HG03521 (cell line): ENCODE results near the gene FKBP10.

ENCODE experiments used
- ATAC-seq: cut with Tn5 transposase; IDR thresholded peaks from one replicate; pipeline ENCODE4 v1.9.1; 2021; ENCODE audit warnings: mild to moderate bottlenecking, moderate library complexity; ENCODE audit not compliant: unreplicated experiment

The FKBP10 gene

GRCh38 chr17:41781404-41782110 is 31.2 kb upstream of the FKBP10 start:
- ATAC-seq, result no peak

GRCh38 chr17:41782142-41782541 is 30.7 kb upstream of the FKBP10 start:
- ATAC-seq, result no peak

- no peak for ATAC-seq
Observed at GRCh38 chr17:41784207-41784744, 28.5 kb upstream of the FKBP10 start.

GRCh38 chr17:41785091-41785858 is 27.5 kb upstream of the FKBP10 start:
- no peak for ATAC-seq

- no peak for ATAC-seq
Observed at GRCh38 chr17:41785859-41786226, 27.0 kb upstream of the FKBP10 start.

- peak; percentile 70 for ATAC-seq
Observed at GRCh38 chr17:41786227-41787020, 26.4 kb upstream of the FKBP10 start, which contains the start of gene JUP. TSS of gene JUP (minus strand) at chr17:41786711. CDS start at chr17:41771854, 14,857 bp downstream.

- no peak for ATAC-seq
Observed at GRCh38 chr17:41787021-41787418, 25.8 kb upstream of the FKBP10 start.

- ATAC-seq, result no peak
Observed at GRCh38 chr17:41792845-41793783, 19.7 kb upstream of the FKBP10 start.

GRCh38 chr17:41793784-41794539 is 18.8 kb upstream of the FKBP10 start:
- ATAC-seq, result no peak

GRCh38 chr17:41794540-41794975 is 18.2 kb upstream of the FKBP10 start:
- no peak for ATAC-seq

GRCh38 chr17:41796121-41796895 is 16.5 kb upstream of the FKBP10 start:
- ATAC-seq, result no peak

- ATAC-seq, result no peak
Observed at GRCh38 chr17:41797377-41797776, 15.4 kb upstream of the FKBP10 start.

- no peak for ATAC-seq
Observed at GRCh38 chr17:41799366-41799765, 13.4 kb upstream of the FKBP10 start.

GRCh38 chr17:41800601-41801373 is 12.0 kb upstream of the FKBP10 start:
- no peak for ATAC-seq

- no peak for ATAC-seq
Observed at GRCh38 chr17:41801374-41802271, 11.2 kb upstream of the FKBP10 start.

- no peak for ATAC-seq
Observed at GRCh38 chr17:41803049-41804020, 9.5 kb upstream of the FKBP10 start.
